Measurements from ENCODE around the gene UGT1A9. TPM values are rescaled to one million over a fixed set of nuclear protein-coding genes. Genes with fewer than 3 reads are reported as not detected.

The UGT1A9 gene
- total and polyA plus RNA-seq, 10 of the 15 experiments (the other 5 are each of a cell fraction or from before 2014, with no cell fraction given) = 0.07 TPM; not detected in 9

- SMC1A ChIA-PET (ENCODE audit: uncharacterized antibody, unreplicated experiment) = no interaction called here
- BruUV-seq (replicated peaks) = no TSS peak
- H3K27me3 ChIP-seq (replicated peaks in 1 of 2; ENCODE audit: control insufficient read depth in 2 of 2, insufficient read depth in 2 of 2, low read length in 1 of 2) = no peaks in the 10 kb centered on the region
- no peaks in the 10 kb centered on the region; the same call in 2 of the 3 replicates for H3K9me3 ChIP-seq (replicated peaks; ENCODE audit: control insufficient read depth, insufficient read depth, low read length)
- RAD21 ChIA-PET (ENCODE audit: unreplicated experiment) = no interaction called here
- POLR2A ChIA-PET = no interaction called here
- intact Hi-C loops (cut with micrococcal nuclease; ENCODE audit: unreplicated experiment) = no loop called here
- DNase-seq (ENCODE audit: low read depth, low spot score) = no peak
- WGBS (ENCODE audit: insufficient coverage, insufficient replicate concordance, low lambda C conversion rate, missing lambda C conversion rate) = 9% methylated on average over 5 of the region's 5 CpGs
- H4K20me1 ChIP-seq (ENCODE audit: control insufficient read depth, insufficient read depth) = no peaks in the 10 kb centered on the region
- H3K79me2 ChIP-seq (ENCODE audit: control insufficient read depth, insufficient read depth, low read length) = no peaks in the 10 kb centered on the region
- no peaks in the 10 kb centered on the region for H3K36me3 ChIP-seq (ENCODE audit: control insufficient read depth in 2 of 2, insufficient read depth in 2 of 2, low read length in 1 of 2)
- no peak overlapping the region for H3K9ac ChIP-seq (ENCODE audit: control insufficient read depth, insufficient read depth, low read length)
- H2AFZ ChIP-seq (ENCODE audit: control insufficient read depth, low read depth, low read length) = no peak overlapping the region
- no peak overlapping the region for H3K4me3 ChIP-seq
- no peak overlapping the region for H3K4me2 ChIP-seq (ENCODE audit: control insufficient read depth, insufficient read depth)
- H3K27ac ChIP-seq (ENCODE audit: control insufficient read depth, insufficient read depth) = no peak overlapping the region
- H3K4me1 ChIP-seq (ENCODE audit: control insufficient read depth, insufficient read depth, low read length) = no peaks in the 10 kb centered on the region
- no peak for ATAC-seq
- in situ Hi-C loops (cut with MboI) = no loop called here
- FAIRE-seq = no peak
- CTCF ChIA-PET = no interaction called here
- no peak for TF ChIP-seq NRF1 (conservative IDR thresholded peaks at IDR 0.05; ENCODE audit: low read depth, low read length)
- TF ChIP-seq RCOR1 (conservative IDR thresholded peaks at IDR 0.05; ENCODE audit: low read depth, low read length) = no peak
- TF ChIP-seq CEBPZ (IDR thresholded peaks at IDR 0.05; ENCODE audit: low read depth, low read length) = no peak
- TF ChIP-seq POLR2AphosphoS5 (IDR thresholded peaks at IDR 0.05; ENCODE audit: low read length) = no peak
- no peak for TF ChIP-seq SIN3A (IDR thresholded peaks at IDR 0.05; ENCODE audit: low read depth, low read length)
- no peak for TF ChIP-seq TCF7 (IDR thresholded peaks at IDR 0.05; ENCODE audit: borderline replicate concordance)
- TF ChIP-seq SP1 (IDR thresholded peaks at IDR 0.05; ENCODE audit: low read depth, low read length) = no peak
- TF ChIP-seq LARP7 (IDR thresholded peaks at IDR 0.05) = no peak
- no peak for TF ChIP-seq RELA (IDR thresholded peaks at IDR 0.05; ENCODE audit: borderline replicate concordance, partially characterized antibody)
- no peak for TF ChIP-seq PBX3 (IDR thresholded peaks at IDR 0.05; ENCODE audit: insufficient replicate concordance, low read depth, low read length)
- no peak for TF ChIP-seq RELB (IDR thresholded peaks at IDR 0.05; ENCODE audit: low read depth)
- TF ChIP-seq SRF (IDR thresholded peaks at IDR 0.05; ENCODE audit: low read depth in 2 of 2, low read length in 2 of 2) = no peak
- no peak for TF ChIP-seq E4F1 (IDR thresholded peaks at IDR 0.05; ENCODE audit: borderline replicate concordance, partially characterized antibody)
- TF ChIP-seq GABPA (IDR thresholded peaks at IDR 0.05; ENCODE audit: low read depth) = no peak
- TF ChIP-seq ZNF207 (IDR thresholded peaks at IDR 0.05; ENCODE audit: borderline replicate concordance) = no peak
Observed at GRCh38 chr2:233745073-233745755, 73.5 kb downstream of the UGT1A9 start.
